ENCODE data around the gene UBE2Q2. TPM values are rescaled to one million over a fixed set of nuclear protein-coding genes. Genes with fewer than 3 reads are reported as not detected.
"Not testable (repeated sequence)": the region's sequence is repeated elsewhere in the genome, so short reads cannot be mapped to it uniquely, and the experiment has no call there.

Gene UBE2Q2
- total RNA-seq, 1 donor from 2014 or later: 29.6 TPM

DNA sequence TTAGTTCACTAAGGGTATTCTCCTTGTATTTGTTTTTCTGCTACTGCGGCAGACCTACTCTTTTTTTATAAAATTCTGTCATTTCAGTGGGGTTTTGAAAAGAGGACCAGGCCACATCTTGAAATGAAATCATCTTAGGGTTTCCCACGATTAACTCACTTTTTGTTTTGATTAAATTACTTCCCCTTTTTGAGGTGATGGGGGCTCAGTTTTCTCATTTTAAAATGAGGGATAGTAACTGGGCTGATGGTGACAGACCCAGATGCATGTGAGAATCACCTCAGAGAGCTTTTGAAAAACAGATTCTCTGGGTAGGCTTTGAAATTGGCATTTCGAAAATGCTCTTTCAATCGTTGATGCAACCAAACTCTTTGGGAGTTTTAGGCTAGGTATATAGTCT, 24.2 kb downstream of the UBE2Q2 start:
- Histone ChIP-seq H3K9me3 (no peaks in the 10 kb centered on the region), H3K36me3 (peaks cover 11% of the 10 kb centered on the region), H3K4me1 (no peaks in the 10 kb centered on the region), H3K27me3 (no peaks in the 10 kb centered on the region), H3K27ac (no peak overlapping the region), H3K4me3 (no peak overlapping the region)
- DNase-seq: no peak
- TF ChIP-seq, protein P1, sequence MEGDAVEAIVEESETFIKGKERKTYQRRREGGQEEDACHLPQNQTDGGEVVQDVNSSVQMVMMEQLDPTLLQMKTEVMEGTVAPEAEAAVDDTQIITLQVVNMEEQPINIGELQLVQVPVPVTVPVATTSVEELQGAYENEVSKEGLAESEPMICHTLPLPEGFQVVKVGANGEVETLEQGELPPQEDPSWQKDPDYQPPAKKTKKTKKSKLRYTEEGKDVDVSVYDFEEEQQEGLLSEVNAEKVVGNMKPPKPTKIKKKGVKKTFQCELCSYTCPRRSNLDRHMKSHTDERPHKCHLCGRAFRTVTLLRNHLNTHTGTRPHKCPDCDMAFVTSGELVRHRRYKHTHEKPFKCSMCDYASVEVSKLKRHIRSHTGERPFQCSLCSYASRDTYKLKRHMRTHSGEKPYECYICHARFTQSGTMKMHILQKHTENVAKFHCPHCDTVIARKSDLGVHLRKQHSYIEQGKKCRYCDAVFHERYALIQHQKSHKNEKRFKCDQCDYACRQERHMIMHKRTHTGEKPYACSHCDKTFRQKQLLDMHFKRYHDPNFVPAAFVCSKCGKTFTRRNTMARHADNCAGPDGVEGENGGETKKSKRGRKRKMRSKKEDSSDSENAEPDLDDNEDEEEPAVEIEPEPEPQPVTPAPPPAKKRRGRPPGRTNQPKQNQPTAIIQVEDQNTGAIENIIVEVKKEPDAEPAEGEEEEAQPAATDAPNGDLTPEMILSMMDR (IDR thresholded peaks at IDR 0.05): no peak
- intact Hi-C loops (cut with DNase I): no loop called here
- no peak for ATAC-seq

DNA sequence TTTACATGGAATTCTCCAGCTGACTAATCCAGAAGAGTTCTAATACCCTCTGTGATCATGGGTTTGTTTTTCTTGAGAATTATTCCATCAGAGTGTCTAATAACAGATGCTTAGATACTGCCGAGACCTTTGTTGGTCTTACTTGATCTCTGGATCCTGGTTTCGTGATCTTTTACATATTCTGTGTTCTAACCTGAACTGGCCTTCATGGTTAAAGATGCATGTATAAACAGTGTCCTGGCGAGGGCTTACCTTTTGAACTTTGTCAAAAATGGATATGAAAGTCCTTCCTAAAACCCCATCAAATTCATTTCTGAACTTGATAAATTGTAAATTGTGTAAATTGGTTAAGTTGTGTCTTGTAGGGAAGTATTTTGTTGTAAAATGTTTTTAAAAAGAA, 24.8 kb downstream of the UBE2Q2 start:
- TF ChIP-seq, protein P1 (IDR thresholded peaks at IDR 0.05): no peak
- Histone ChIP-seq H3K4me3 (no peak overlapping the region), H3K4me1 (no peaks in the 10 kb centered on the region), H3K27me3 (no peaks in the 10 kb centered on the region), H3K9me3 (no peaks in the 10 kb centered on the region), H3K36me3 (peaks cover 11% of the 10 kb centered on the region), H3K27ac (no peak overlapping the region)
- ATAC-seq (no peak), DNase-seq (no peak)
- intact Hi-C loops (cut with DNase I): no loop called here

DNA sequence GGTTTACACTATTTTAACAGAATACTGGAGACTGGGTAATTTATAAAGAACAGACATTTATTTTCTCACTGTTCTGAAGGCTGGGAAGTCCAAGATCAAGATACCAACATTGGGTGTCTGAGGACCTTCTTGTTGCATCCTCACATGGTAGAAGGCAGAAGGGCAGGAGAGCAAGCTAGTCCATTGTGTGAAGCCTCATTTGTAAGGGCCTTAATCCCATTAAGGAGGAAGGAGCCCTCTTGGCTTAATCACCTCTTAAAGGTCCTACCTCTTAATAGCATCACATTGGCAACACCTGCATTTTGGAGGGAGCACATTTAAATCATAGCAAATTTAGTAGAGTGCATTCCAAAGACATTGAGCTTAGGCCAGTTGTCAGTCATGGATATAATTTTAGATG, 26.2 kb downstream of the UBE2Q2 start:
- intact Hi-C loops (cut with DNase I): no loop called here
- Histone ChIP-seq H3K27ac (no peak overlapping the region), H3K36me3 (peaks cover 24% of the 10 kb centered on the region), H3K4me1 (no peaks in the 10 kb centered on the region), H3K27me3 (no peaks in the 10 kb centered on the region), H3K4me3 (no peak overlapping the region), H3K9me3 (no peaks in the 10 kb centered on the region)
- TF ChIP-seq, protein P1 (IDR thresholded peaks at IDR 0.05): no peak
- ATAC-seq (no peak), DNase-seq (no peak)

DNA sequence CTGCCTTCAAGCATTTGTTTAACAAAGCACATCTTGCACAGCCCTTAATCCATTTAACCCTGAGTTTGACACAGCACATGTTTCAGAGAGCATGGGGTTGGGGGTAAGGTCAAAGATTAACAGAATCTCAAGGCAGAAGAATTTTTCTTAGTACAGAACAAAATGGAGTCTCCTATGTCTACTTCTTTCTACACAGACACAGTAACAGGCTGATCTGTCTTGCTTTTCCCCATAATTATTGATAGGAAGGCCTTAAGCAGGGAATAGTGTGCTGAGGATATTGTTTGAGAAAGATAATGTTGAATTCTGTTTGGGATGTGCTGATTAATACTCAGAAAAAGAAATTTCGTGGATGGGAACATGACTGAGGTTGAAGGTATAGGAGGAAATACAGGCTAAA, 28.3 kb downstream of the UBE2Q2 start:
- H3K36me3 ChIP-seq: peaks cover 41% of the 10 kb centered on the region
- H3K4me3 ChIP-seq; ATAC-seq; intact Hi-C loops (cut with DNase I); H3K27ac ChIP-seq; H3K27me3 ChIP-seq; DNase-seq; H3K4me1 ChIP-seq; H3K9me3 ChIP-seq: not testable (repeated sequence)

DNA sequence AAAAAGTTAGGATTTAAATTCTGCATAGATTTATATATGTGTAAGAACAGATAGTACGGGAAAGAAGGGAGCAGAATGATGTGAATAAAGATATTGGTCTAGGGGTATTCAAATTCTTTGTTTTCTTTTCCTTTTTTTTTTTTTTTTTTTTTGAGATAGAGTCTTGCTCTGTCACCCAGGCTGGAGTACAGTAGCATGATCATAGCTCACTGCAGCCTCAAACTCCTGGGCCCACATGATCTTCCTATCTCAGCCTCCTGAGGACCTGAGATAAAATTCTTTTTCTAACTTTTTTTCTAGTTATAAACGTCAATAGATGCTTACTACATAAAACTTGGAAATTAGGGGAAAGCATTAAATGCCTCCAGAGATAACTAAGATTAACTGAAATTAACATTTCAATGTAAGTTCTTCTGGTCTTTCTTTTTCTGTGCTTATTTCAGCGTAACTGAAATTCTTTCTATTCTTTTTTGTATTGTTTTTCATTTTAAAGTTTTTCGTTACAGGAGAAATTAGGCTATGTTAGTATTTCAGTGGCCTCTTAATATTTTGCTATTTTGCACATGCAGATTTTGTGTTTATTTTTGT, 29.2 kb downstream of the UBE2Q2 start:
- Histone ChIP-seq H3K4me1 (no peaks in the 10 kb centered on the region), H3K36me3 (peaks cover 41% of the 10 kb centered on the region), H3K9me3 (no peaks in the 10 kb centered on the region), H3K27me3 (no peaks in the 10 kb centered on the region), H3K27ac (no peak overlapping the region), H3K4me3 (no peak overlapping the region)
- ATAC-seq (no peak), DNase-seq (no peak)
- intact Hi-C loops (cut with DNase I): no loop called here
- TF ChIP-seq, protein P1 (IDR thresholded peaks at IDR 0.05): no peak

DNA sequence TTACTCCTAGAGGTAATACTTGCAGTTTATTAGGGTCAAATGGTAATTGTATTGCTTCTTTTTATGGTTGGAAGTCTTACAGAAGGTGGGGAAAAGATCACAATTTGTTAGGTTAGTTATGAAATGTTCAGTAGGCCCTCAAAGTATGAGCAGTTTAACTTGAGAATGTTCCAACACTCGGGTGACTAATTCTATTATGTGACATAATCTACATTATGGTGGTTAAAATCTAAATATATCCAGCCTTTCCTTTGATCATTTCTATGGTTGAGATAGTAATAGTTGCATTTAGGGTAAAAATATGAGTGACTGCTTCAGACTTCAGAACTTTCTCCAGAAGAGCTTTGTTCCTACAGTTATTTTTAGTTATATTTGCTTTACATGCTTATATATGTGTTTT, 40.8 kb downstream of the UBE2Q2 start:
- Histone ChIP-seq H3K4me3 (no peak overlapping the region), H3K27me3 (no peaks in the 10 kb centered on the region), H3K36me3 (peaks cover 22% of the 10 kb centered on the region), H3K9me3 (no peaks in the 10 kb centered on the region), H3K27ac (no peak overlapping the region), H3K4me1 (no peaks in the 10 kb centered on the region)
- TF ChIP-seq, protein P1 (IDR thresholded peaks at IDR 0.05): no peak
- ATAC-seq: no peak
- intact Hi-C loops (cut with DNase I): no loop called here
- DNase-seq: no peak

Data from upper lobe of right lung (tissue), 1 donor.